KG1 (cell line): ENCODE data around the gene CCDC50.

Experiments used
- DNase-seq: peaks from one replicate; lab custom pipeline; 2025; lab: John Stamatoyannopoulos, UW

The CCDC50 gene

GRCh38 chr3:191426311-191426710 is 97.1 kb downstream of the CCDC50 start:
- DNase-seq = no peak

GRCh38 chr3:191428177-191428576 is 99.0 kb downstream of the CCDC50 start:
- DNase-seq = no peak

- DNase-seq = no peak
These were observed 100.9 kb downstream of the CCDC50 start for GRCh38 chr3:191430103-191430502.

- no peak for DNase-seq
These were observed 102.1 kb downstream of the CCDC50 start for GRCh38 chr3:191431160-191431822.

- DNase-seq = no peak
These were observed 103.0 kb downstream of the CCDC50 start for GRCh38 chr3:191432162-191432561.

GRCh38 chr3:191434024-191434423 is 104.8 kb downstream of the CCDC50 start:
- no peak for DNase-seq

- no peak for DNase-seq
These were observed 106.8 kb downstream of the CCDC50 start for GRCh38 chr3:191435981-191436380.

GRCh38 chr3:191438150-191438814 is 109.1 kb downstream of the CCDC50 start:
- DNase-seq = no peak

GRCh38 chr3:191440532-191440931 is 111.3 kb downstream of the CCDC50 start:
- no peak for DNase-seq

GRCh38 chr3:191441687-191442086 is 112.5 kb downstream of the CCDC50 start:
- DNase-seq = no peak

- no peak for DNase-seq
These were observed 115.4 kb downstream of the CCDC50 start for GRCh38 chr3:191444569-191444968.
